A172 (cell line): ENCODE results near the gene ATP1B3. TPM values are rescaled to one million over a fixed set of nuclear protein-coding genes. Genes with fewer than 3 reads are reported as not detected.
A peak's percentile ranks its signal among the peaks of the same experiment; 100 is the strongest.
"Not testable (repeated sequence)": the region's sequence is repeated elsewhere in the genome, so short reads cannot be mapped to it uniquely, and the experiment has no call there.

Source experiments
- DNase-seq: peaks from one replicate; pipeline ENCODE4 v3.0.0-alpha.2; 2015; ENCODE audit warnings: low spot score
- total RNA-seq: library from RNA; depleted of rRNA; stranded (reverse); fragments of >200 nt; shearing (Covaris generic); gene quantifications from 2 replicates; pipeline ENCODE4 v1.2.3, GENCODE V29; 2014; rRNA removed

ATP1B3 gene
- total RNA-seq, 1 experiment from 2014 or later = 88.6 TPM

- no peak for DNase-seq
Measured at GRCh38 chr3:141945726-141946485, 69.5 kb downstream of the ATP1B3 start.

DNA sequence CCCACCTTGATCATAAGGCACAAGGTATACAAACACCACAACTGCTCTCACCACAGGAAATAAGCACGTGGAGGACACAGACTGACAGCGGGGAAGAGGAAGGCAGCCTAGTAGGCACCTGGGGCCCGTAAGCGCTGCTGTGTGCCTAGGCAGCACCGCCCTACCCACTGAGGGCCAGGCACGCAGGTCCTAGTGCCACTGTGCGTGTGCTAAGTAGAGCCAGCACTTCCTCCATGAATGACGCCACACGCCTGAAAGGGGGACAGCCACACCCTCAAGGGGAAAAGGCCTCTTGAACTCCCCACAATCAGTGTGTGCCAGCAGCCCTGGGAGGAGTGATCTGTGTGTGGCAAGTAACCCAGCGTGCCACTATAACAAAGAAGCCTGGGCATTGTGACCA is 73.0 kb downstream of the ATP1B3 start:
- no peak for DNase-seq

DNA sequence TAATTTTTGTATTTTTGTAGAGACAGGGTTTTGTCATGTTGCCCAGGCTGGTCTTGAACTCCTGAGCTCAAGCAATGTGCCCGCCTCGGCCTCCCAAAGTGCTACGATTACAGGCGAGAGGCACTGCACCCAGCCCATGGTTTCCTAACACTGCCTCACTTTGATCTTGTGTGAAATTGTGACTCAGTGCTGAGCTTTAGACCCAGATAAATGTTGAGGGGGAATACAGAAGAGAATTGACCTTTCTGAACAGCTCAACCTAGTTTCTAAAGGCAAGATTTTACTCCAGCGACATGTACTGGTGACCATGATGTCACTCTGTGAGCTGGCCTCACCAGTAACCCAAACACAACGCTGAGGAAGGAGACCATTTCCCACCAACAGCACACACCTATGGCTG is 73.5 kb downstream of the ATP1B3 start:
- no peak for DNase-seq

GRCh38 chr3:141950572-141951493 is 74.4 kb downstream of the ATP1B3 start:
- no peak for DNase-seq

- DNase-seq = no peak
Measured at GRCh38 chr3:141952611-141953010, 76.2 kb downstream of the ATP1B3 start.

- DNase-seq = peak; percentile 53
Measured at GRCh38 chr3:141955175-141955574, 78.7 kb downstream of the ATP1B3 start.

DNA sequence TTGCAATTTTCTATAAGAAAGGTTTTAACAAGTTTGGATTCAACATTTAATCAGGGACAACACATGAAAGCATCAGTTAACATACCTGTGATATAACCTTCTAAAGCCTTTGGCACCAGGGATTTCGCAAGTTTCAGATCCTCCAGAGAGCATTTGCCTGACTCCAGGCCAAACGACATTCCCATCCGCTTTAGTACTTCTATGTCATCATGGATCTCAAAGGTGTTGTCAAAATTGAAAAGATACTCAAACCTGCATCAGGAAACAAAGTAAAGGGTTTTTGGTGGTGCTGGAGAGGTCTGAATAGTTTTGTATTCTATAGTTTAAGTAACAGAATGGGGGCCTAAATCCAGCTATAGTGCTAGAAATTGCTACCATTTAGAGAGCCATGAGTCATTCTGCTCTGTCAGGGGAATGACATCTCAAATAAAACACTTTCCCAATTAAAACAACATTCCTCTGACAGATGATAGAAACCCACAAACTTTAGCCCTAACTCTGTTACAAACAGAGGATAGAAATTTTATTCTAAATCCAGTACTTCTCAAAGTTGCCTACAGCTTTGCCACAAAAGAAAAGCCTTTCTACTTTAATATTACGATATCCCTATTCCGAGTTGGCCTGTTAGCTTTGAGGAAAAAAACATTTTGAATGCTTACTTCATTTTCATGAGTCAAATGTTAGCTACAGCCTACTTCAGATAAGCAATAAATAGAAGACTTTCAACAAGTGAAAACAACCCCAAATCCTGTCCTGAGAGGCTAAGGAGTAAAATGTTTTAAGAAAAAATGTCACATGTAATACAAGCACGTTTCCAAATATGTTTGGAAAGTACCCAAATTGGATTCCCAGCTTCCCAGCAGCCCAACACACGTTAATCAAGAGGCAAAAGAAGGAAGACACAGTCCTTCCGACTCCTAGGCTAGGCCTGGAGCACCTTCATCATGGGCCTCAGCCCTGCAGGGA is 83.4 kb downstream of the ATP1B3 start:
- peak; percentile 63 for DNase-seq

- DNase-seq = peak; percentile 28
Measured at GRCh38 chr3:141960731-141961130, 84.3 kb downstream of the ATP1B3 start.

DNA sequence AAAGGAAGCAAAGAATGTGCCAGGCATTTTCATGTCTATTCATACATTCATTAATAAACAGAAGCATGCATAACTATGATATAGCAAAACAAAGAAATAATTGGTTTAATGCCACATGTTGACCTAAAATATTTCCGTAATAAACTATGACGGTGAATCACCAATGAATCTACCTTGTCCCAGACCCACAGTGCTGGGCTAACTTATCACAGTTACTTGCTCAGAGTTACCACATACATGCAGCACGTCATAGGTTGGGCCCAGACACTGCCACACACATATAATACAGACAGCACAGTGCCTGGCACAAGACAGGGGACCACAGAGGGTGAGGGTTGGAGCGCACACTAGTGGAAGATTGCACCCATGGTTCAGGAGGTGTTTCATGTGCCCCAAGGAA is 86.9 kb downstream of the ATP1B3 start:
- no peak for DNase-seq

GRCh38 chr3:141965471-141965870 is 89.0 kb downstream of the ATP1B3 start:
- no peak for DNase-seq

DNA sequence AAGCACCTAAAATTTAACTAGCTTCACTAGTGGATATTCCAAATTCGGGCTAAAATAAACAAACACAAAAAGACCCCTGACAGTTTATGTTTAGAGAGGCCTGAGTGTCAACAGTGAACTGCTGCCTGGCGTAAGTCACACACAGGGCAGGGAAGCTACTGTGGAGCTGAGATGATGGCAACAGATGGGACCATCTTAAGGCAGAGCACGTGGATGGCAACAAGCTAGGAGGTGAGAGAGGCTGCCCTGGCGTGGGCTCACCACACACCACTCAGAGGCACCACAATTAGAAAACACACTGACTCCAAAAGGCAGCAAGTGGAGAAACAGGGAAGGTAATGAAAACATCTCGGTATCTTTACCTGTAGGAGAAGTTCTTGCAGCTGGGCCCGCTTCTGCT is 93.3 kb downstream of the ATP1B3 start:
- DNase-seq = no peak

DNA sequence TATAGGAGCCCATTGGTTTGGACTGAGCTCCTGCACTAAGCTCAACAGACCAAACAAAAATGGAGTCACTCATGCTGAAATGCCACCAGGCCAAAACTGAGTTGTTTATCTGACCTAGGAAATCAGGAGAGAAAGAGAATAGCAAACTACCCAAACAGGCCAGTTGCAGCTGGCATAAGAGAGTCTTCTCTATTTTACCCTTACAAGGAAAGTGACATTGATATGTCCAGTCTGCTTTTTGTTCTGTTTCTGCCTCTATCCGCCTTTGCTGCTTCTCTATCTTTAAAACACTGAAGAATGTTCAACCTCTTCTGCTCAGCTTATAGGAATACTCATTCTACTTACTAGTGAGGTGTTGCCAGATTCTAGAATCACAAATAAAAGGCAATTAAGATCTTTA is 95.1 kb downstream of the ATP1B3 start:
- DNase-seq = no peak

DNA sequence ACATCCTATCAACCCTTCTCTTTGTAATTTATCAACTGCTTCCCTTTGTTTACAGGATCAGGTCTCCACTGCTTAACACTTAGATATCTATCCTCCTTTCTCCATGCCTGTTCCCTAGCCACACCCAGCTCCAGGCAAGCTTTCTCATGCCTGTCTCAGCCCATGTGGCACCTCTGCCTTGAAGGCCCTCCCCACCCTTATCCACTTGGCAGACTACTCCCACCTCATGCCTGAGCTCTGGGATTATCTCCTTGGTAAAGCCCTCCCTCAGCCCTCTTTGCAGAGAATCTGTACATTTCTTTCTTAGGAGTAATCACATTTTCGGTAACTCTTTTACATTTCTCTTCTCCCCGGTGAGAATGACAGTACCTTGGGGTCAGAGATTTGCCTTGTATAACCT is 96.0 kb downstream of the ATP1B3 start:
- DNase-seq = no peak

DNA sequence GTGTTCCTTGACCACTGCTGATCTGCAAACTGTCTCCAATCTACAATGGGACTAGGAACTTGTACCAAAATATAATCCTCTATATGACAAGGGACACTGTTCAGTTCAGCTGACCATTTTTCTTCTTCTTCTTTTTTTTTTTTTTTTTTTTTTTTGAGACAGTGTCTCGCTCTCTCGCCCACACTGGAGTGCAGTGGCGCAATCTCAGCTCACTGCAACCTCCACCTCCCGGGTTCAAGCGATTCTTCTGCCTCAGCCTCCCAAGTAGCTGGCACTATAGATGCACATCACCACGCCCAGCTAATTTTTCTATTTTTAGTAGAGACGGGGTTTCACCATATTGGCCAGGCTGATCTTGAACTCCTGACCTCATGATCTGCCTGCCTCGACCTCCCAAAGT is 98.3 kb downstream of the ATP1B3 start:
- DNase-seq = not testable (repeated sequence)

Other genes with a start within 250 kb of the ATP1B3 start
- 143 and 201 TPM in 2 replicates for gene RNF7, start 138.3 kb upstream of the ATP1B3 start, total RNA-seq
- not detected in 2 replicates for gene GRK7, start 113.2 kb upstream of the ATP1B3 start, total RNA-seq